HG02840 (cell line): ENCODE results near the gene USH1G.
A peak's percentile ranks its signal among the peaks of the same experiment; 100 is the strongest.
"Not testable (repeated sequence)": the region's sequence is repeated elsewhere in the genome, so short reads cannot be mapped to it uniquely, and the experiment has no call there.

Experiments used
- ATAC-seq: cut with Tn5 transposase; IDR thresholded peaks from one replicate; pipeline ENCODE4 v1.9.1; 2021; ENCODE audit warnings: mild to moderate bottlenecking, moderate library complexity, moderate number of reproducible peaks; ENCODE audit not compliant: unreplicated experiment, low FRiP score

Gene USH1G

GRCh38 chr17:74877592-74878548, 45.2 kb downstream of the USH1G start:
- no peak for ATAC-seq

- no peak for ATAC-seq
Measured at GRCh38 chr17:74875977-74876593, 47.0 kb downstream of the USH1G start.

- no peak for ATAC-seq
Measured at GRCh38 chr17:74875155-74875976, 47.7 kb downstream of the USH1G start.

- ATAC-seq, result no peak
Measured at GRCh38 chr17:74874615-74875037, 48.4 kb downstream of the USH1G start.

- no peak for ATAC-seq
Measured at GRCh38 chr17:74873874-74874614, 49.0 kb downstream of the USH1G start.

GRCh38 chr17:74873037-74873873, 49.8 kb downstream of the USH1G start:
- ATAC-seq, result peak; percentile 90

GRCh38 chr17:74872313-74873036, 50.6 kb downstream of the USH1G start, which contains the start of gene FDXR:
Gene FDXR (minus strand): TSS chr17:74872994. CDS start chr17:74872944, 50 bp downstream.
- peak; percentile 27 for ATAC-seq

GRCh38 chr17:74871356-74872076, 51.5 kb downstream of the USH1G start:
- ATAC-seq, result no peak

GRCh38 chr17:74870512-74870911, 52.5 kb downstream of the USH1G start:
- no peak for ATAC-seq

- ATAC-seq, result not testable (repeated sequence)
Measured at GRCh38 chr17:74870028-74870427, 53.0 kb downstream of the USH1G start.

GRCh38 chr17:74868908-74869255, 54.2 kb downstream of the USH1G start:
- ATAC-seq, result no peak

GRCh38 chr17:74868251-74868907, 54.7 kb downstream of the USH1G start:
- no peak for ATAC-seq

- no peak for ATAC-seq
Measured at GRCh38 chr17:74866198-74866835, 56.7 kb downstream of the USH1G start.
